GM19452 (cell line): ENCODE data around the gene TTC9B.
"Not testable (repeated sequence)": the region's sequence is repeated elsewhere in the genome, so short reads cannot be mapped to it uniquely, and the experiment has no call there.

Experiments
- ATAC-seq: cut with Tn5 transposase; IDR thresholded peaks from one replicate; pipeline ENCODE4 v1.9.1; 2021; ENCODE audit not compliant: unreplicated experiment

Gene TTC9B

GRCh38 chr19:40175820-40176219 is 42.4 kb downstream of the TTC9B start:
- ATAC-seq = no peak

- ATAC-seq = no peak
Measured at GRCh38 chr19:40174092-40174491, 44.1 kb downstream of the TTC9B start.

- ATAC-seq = not testable (repeated sequence)
Measured at GRCh38 chr19:40171293-40171692, 46.9 kb downstream of the TTC9B start.

- not testable (repeated sequence) for ATAC-seq
Measured at GRCh38 chr19:40170303-40170989, 47.7 kb downstream of the TTC9B start.

- not testable (repeated sequence) for ATAC-seq
Measured at GRCh38 chr19:40169482-40170302, 48.5 kb downstream of the TTC9B start.
